ENCODE results near the gene MSX2. TPM values are rescaled to one million over a fixed set of nuclear protein-coding genes. Genes with fewer than 3 reads are reported as not detected.

The MSX2 gene
- total RNA-seq, 1 donor from 2014 or later, result 85.2 TPM

DNA sequence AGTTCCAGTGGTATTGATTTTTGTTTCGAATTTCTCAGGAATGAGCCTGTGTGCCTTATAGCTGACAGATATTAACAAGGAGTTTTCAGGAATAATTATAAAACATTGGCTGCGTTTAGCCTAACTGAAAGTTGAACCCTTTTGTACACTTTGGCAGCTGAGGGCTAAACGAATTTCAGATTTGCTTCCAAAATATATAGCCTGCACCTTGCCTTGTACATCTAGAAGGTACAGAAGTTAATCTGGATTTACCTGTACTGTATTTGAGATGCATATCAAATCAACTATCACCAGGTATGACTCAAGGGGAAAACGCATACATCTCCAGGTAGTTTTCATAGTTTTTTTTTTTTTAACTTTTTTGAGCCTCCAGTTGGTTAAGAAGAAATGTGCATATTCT is 1.9 kb upstream of the MSX2 start:
- TF ChIP-seq CTCF (IDR thresholded peaks at IDR 0.05; ENCODE audit: unreplicated experiment), result no peak
- Mint-ChIP-seq H3K9me3 (no peaks in the 10 kb centered on the region), H3K4me3 (peak overlapping the region; percentile 92), H3K4me1 (peaks cover 78% of the 10 kb centered on the region), H3K27ac (peak overlapping the region; percentile 95), H3K27me3 (ENCODE audit: low read depth) (peaks cover 3% of the 10 kb centered on the region), H3K36me3 (no peaks in the 10 kb centered on the region)
- no peak for DNase-seq (ENCODE audit: low spot score in 2 of 2, unreplicated experiment in 2 of 2)

- Mint-ChIP-seq H3K9me3 (no peaks in the 10 kb centered on the region), H3K4me1 (peaks cover 78% of the 10 kb centered on the region), H3K4me3 (peak overlapping the region; percentile 92), H3K27ac (peak overlapping the region; percentile 95), H3K36me3 (no peaks in the 10 kb centered on the region), H3K27me3 (ENCODE audit: low read depth) (peaks cover 3% of the 10 kb centered on the region)
- no peak for DNase-seq (ENCODE audit: low spot score in 2 of 2, unreplicated experiment in 2 of 2)
- TF ChIP-seq CTCF (IDR thresholded peaks at IDR 0.05; ENCODE audit: unreplicated experiment), result no peak
Observed at GRCh38 chr5:174723315-174723978, 935 bp upstream of the MSX2 start.

GRCh38 chr5:174723979-174724483 is 351 bp upstream of the MSX2 start:
- peaks cover 78% of the 10 kb centered on the region for H3K4me1 Mint-ChIP-seq
- H3K4me3 Mint-ChIP-seq, result peak overlapping the region; percentile 92
- H3K36me3 Mint-ChIP-seq, result no peaks in the 10 kb centered on the region
- no peaks in the 10 kb centered on the region for H3K9me3 Mint-ChIP-seq
- H3K27ac Mint-ChIP-seq, result peak overlapping the region; percentile 95
- DNase-seq (ENCODE audit: low spot score in 2 of 2, unreplicated experiment in 2 of 2), result no peak
- H3K27me3 Mint-ChIP-seq (ENCODE audit: low read depth), result peaks cover 3% of the 10 kb centered on the region
- TF ChIP-seq CTCF (IDR thresholded peaks at IDR 0.05; ENCODE audit: unreplicated experiment), result no peak

GRCh38 chr5:174725261-174725990 is 1.0 kb downstream of the MSX2 start:
- peaks cover under 1% of the 10 kb centered on the region for H3K27me3 Mint-ChIP-seq (ENCODE audit: low read depth)
- no peaks in the 10 kb centered on the region for H3K9me3 Mint-ChIP-seq
- peak overlapping the region; percentile 92 for H3K4me3 Mint-ChIP-seq
- peak overlapping the region; percentile 95 for H3K27ac Mint-ChIP-seq
- peaks cover 76% of the 10 kb centered on the region for H3K4me1 Mint-ChIP-seq
- TF ChIP-seq CTCF (IDR thresholded peaks at IDR 0.05; ENCODE audit: unreplicated experiment), result no peak
- peaks cover 3% of the 10 kb centered on the region for H3K36me3 Mint-ChIP-seq
- DNase-seq (ENCODE audit: low spot score in 2 of 2, unreplicated experiment in 2 of 2), result no peak

DNA sequence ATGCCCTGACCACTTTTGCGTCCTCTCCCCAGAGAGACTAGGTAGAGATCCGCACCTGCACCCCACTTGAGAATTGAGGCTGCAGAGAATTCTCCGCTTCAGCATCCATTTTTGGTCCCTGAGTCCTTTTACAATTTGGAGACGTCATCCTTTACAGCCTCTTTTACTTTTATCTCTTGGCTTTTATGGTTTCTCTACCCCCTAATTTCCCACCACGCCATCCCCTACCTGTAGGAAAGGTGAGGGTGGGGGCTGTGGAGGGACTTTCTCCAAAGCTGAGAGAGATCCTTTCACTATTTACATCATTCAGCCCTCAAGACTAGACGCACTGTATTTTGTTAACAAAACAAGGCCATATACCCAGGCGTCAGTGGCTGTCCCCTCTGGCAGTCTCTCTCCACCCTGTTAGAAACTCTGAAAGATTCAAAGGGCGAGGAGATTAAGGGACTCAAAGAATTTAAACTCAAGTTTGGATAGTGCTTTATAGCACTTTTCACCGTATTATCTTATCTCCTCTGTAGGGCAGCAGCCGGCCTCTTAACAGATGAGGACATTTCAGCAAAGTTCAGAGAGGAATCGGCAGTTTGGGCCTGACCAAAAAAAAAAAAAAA is 1.7 kb downstream of the MSX2 start:
- no peaks in the 10 kb centered on the region for H3K9me3 Mint-ChIP-seq
- H3K27ac Mint-ChIP-seq, result peak overlapping the region; percentile 95
- TF ChIP-seq CTCF (IDR thresholded peaks at IDR 0.05; ENCODE audit: unreplicated experiment), result no peak
- DNase-seq (ENCODE audit: low spot score in 2 of 2, unreplicated experiment in 2 of 2), result no peak
- peak overlapping the region; percentile 92 for H3K4me3 Mint-ChIP-seq
- no peaks in the 10 kb centered on the region for H3K27me3 Mint-ChIP-seq (ENCODE audit: low read depth)
- H3K4me1 Mint-ChIP-seq, result peaks cover 79% of the 10 kb centered on the region
- H3K36me3 Mint-ChIP-seq, result peaks cover 3% of the 10 kb centered on the region

Data from mesothelial cell of epicardium (in vitro differentiated cells).